ENCODE results near the gene RFXANK. TPM values are rescaled to one million over a fixed set of nuclear protein-coding genes. Genes with fewer than 3 reads are reported as not detected.

RFXANK gene
- total RNA-seq, 1 donor from 2014 or later: 50.3 TPM

DNA sequence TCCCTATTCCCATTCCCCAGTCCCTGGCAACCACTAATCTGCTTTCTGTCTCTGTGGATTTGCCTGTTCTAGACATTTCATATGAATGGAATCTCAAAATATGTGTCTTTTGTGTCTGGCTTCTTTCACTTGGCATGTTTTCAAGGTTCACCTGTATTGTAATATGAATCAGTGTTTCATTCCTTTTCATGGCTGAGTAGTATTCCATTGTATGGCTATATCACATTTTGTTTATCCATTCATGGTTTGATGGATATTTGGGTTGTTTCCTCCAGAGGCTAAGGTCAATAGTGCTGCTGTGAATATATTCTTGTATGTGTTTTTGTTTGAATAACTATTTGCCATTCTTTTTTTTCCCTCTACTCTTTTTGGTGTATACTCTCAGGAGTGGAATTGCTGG, 44.1 kb downstream of the RFXANK start:
- H3K4me3 ChIP-seq (ENCODE audit: low read depth, low read length): no peak overlapping the region
- TF ChIP-seq, protein P1, sequence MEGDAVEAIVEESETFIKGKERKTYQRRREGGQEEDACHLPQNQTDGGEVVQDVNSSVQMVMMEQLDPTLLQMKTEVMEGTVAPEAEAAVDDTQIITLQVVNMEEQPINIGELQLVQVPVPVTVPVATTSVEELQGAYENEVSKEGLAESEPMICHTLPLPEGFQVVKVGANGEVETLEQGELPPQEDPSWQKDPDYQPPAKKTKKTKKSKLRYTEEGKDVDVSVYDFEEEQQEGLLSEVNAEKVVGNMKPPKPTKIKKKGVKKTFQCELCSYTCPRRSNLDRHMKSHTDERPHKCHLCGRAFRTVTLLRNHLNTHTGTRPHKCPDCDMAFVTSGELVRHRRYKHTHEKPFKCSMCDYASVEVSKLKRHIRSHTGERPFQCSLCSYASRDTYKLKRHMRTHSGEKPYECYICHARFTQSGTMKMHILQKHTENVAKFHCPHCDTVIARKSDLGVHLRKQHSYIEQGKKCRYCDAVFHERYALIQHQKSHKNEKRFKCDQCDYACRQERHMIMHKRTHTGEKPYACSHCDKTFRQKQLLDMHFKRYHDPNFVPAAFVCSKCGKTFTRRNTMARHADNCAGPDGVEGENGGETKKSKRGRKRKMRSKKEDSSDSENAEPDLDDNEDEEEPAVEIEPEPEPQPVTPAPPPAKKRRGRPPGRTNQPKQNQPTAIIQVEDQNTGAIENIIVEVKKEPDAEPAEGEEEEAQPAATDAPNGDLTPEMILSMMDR (IDR thresholded peaks at IDR 0.05; ENCODE audit: insufficient read depth, low read length, severe bottlenecking): no peak
- FAIRE-seq (no peak), DNase-seq (ENCODE audit: low read depth) (no peak)
- no peaks in the 10 kb centered on the region for H3K27me3 ChIP-seq (ENCODE audit: control insufficient read depth, insufficient read depth, low read length)
- H3K36me3 ChIP-seq (ENCODE audit: control insufficient read depth, insufficient read depth, low read length): no peaks in the 10 kb centered on the region

DNA sequence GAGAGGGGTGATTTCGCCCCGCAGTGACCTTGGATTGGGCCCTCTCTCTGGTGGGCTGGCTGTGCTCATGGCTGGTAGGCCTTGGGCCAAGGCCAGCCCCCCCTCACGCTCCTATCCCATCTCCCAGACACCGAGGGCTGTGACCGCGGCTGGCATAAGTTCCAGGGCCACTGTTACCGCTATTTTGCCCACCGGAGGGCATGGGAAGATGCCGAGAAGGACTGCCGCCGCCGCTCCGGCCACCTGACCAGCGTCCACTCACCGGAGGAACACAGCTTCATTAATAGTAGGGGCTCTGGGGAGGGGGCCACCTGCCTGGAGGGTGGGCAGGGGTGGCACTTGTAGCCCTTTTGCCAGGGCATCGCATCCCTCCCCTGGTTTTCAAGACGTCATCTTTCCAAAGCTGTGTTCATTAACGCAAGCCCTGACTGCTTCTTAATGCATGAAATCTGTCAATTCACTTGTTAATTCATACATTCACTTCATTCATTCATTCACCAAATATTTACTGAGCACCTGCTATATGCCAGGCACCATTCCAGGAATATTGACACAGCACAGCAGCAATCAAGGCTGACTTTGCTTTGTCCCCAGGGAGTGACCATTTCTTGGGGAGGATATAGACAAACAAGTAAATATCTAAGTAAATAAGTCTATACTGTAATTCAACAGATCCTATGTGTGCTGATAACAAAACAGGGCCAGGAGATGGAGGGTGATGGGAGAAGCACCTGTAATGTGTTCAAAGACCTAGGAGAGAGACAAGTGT, 46.3 kb downstream of the RFXANK start:
- DNase-seq (ENCODE audit: low read depth) (no peak), FAIRE-seq (no peak)
- Histone ChIP-seq H3K27me3 (ENCODE audit: control insufficient read depth, insufficient read depth, low read length) (no peaks in the 10 kb centered on the region), H3K4me3 (ENCODE audit: low read depth, low read length) (no peak overlapping the region), H3K36me3 (ENCODE audit: control insufficient read depth, insufficient read depth, low read length) (no peaks in the 10 kb centered on the region)
- TF ChIP-seq, protein P1 (IDR thresholded peaks at IDR 0.05; ENCODE audit: insufficient read depth, low read length, severe bottlenecking): no peak

DNA sequence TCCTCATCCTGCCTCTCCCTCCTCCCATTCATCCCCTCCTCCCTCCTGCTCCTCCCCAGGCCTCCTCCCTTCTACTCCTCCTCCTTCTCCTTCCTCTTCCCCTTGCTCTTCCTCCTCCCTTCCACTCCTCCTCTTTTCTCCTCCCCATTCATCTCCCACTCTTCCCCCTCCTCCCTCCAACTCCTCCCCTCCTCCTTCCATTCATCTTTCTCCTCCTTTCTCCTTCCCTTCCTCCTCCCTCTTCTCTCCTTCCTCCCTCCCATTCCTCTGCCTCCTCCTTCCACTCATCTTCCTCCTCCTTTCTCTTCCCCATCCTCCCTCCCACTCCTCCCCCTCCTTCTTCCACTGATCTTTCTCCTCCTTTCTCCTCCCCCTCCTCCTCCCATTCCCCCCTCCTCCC, 47.6 kb downstream of the RFXANK start:
- TF ChIP-seq, protein P1 (IDR thresholded peaks at IDR 0.05; ENCODE audit: insufficient read depth, low read length, severe bottlenecking): no peak
- Histone ChIP-seq H3K27me3 (ENCODE audit: control insufficient read depth, insufficient read depth, low read length) (no peaks in the 10 kb centered on the region), H3K36me3 (ENCODE audit: control insufficient read depth, insufficient read depth, low read length) (no peaks in the 10 kb centered on the region), H3K4me3 (ENCODE audit: low read depth, low read length) (no peak overlapping the region)
- FAIRE-seq: no peak
- no peak for DNase-seq (ENCODE audit: low read depth)

DNA sequence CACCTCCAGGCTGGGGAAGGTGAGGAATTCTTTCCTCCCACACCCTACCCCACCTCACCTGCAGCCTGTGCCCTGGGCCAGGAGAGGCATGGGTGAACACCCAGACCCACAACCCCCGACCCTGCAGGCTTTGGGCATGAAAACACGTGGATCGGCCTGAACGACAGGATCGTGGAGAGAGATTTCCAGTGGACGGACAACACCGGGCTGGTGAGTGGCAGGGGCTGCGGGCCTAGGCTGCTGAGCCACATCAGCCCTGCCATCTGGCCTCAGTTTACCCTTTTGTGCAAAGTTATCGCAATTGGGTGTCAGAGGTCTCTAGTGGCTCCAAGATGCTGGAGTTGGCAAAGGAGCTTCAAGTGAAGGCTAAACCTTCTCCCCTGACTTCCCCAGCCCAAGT, 48.4 kb downstream of the RFXANK start:
- H3K36me3 ChIP-seq (ENCODE audit: control insufficient read depth, insufficient read depth, low read length): no peaks in the 10 kb centered on the region
- no peak for FAIRE-seq
- TF ChIP-seq, protein P1 (IDR thresholded peaks at IDR 0.05; ENCODE audit: insufficient read depth, low read length, severe bottlenecking): no peak
- no peak overlapping the region for H3K4me3 ChIP-seq (ENCODE audit: low read depth, low read length)
- no peak for DNase-seq (ENCODE audit: low read depth)
- no peaks in the 10 kb centered on the region for H3K27me3 ChIP-seq (ENCODE audit: control insufficient read depth, insufficient read depth, low read length)

DNA sequence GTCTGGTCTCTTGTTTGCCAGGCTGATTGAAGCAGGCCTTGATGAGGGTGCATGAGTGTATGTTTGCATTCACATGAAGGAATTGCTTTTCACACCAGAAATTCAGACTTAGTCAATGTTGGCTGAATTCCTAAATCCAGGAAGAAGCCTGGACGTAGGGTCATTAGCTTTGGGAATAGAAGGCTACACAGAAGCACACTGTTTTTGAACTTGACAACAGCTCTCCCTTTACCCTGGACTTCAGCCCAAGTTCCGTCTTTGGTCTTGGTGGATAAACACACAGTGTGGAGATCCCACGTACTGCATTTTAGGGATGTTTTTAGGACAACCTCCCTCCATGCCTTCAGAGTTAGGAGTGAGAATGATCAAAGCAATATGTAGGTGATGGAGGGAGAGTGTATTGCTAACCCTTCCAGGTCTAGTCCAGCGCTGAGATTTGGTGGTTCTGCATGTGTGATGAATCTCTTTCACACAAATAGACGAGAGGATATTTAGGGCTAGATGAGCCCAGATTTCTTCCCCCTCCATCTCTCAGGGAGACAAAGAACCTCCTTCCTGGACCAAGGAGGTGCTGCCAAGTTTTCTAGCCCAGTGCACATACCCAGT, 58.2 kb downstream of the RFXANK start:
- Histone ChIP-seq H3K4me3 (ENCODE audit: low read depth, low read length) (no peak overlapping the region), H3K36me3 (ENCODE audit: control insufficient read depth, insufficient read depth, low read length) (no peaks in the 10 kb centered on the region), H3K27me3 (ENCODE audit: control insufficient read depth, insufficient read depth, low read length) (peaks cover 3% of the 10 kb centered on the region)
- TF ChIP-seq, protein P1 (IDR thresholded peaks at IDR 0.05; ENCODE audit: insufficient read depth, low read length, severe bottlenecking): no peak
- DNase-seq (ENCODE audit: low read depth): no peak
- FAIRE-seq: no peak

Other genes starting within 250 kb of the RFXANK start
- 19.5 and 21.6 TPM in 2 replicates for gene SUGP2, start 158.7 kb upstream of the RFXANK start, total RNA-seq
- gene ARMC6, start 158.7 kb upstream of the RFXANK start, total RNA-seq: 37.5 and 78.2 TPM in 2 replicates
- 1.3 TPM in 2 replicates for gene SLC25A42, start 128.3 kb upstream of the RFXANK start, total RNA-seq
- gene TMEM161A, start 53.8 kb upstream of the RFXANK start, total RNA-seq: 25.7 and 28.7 TPM in 2 replicates
- gene MEF2B, start 22.0 kb upstream of the RFXANK start, total RNA-seq: under 0.01 and 0.26 TPM in 2 replicates
- 10.3 and 18.2 TPM in 2 replicates for gene BORCS8, start 106 bp upstream of the RFXANK start, total RNA-seq
- gene NR2C2AP, start 11.2 kb downstream of the RFXANK start, total RNA-seq: 19.8 and 49.0 TPM in 2 replicates
- gene NCAN, start 19.7 kb downstream of the RFXANK start, total RNA-seq: not detected in 2 replicates
- gene TM6SF2, start 81.0 kb downstream of the RFXANK start, total RNA-seq: not detected in 2 replicates
- gene SUGP1, start 128.3 kb downstream of the RFXANK start, total RNA-seq: 18.7 and 36.4 TPM in 2 replicates
- 12.1 and 16.8 TPM in 2 replicates for gene MAU2, start 128.6 kb downstream of the RFXANK start, total RNA-seq
- gene GATAD2A, start 213.4 kb downstream of the RFXANK start, total RNA-seq: 48.4 and 49.0 TPM in 2 replicates

All from bronchial epithelial cell (primary cell).